ENCODE measurements around the gene GNAQ.

The GNAQ gene

GRCh38 chr9:77926371-77926878 is 105.2 kb downstream of the GNAQ start:
- H3K79me2 ChIP-seq (ENCODE audit: insufficient read depth, low read length), result peaks cover 96% of the 10 kb centered on the region
- peaks cover 38% of the 10 kb centered on the region for H3K4me1 ChIP-seq (ENCODE audit: insufficient read depth, low read length)
- no peak overlapping the region for H3K4me2 ChIP-seq (ENCODE audit: insufficient read depth, low read length)
- H3K27me3 ChIP-seq (ENCODE audit: insufficient read depth, low read length, poor library complexity), result no peaks in the 10 kb centered on the region
- H4K20me1 ChIP-seq (ENCODE audit: insufficient read depth, low read length), result no peaks in the 10 kb centered on the region
- no peak for DNase-seq
- H3K9me3 ChIP-seq (ENCODE audit: insufficient read depth, low read length, severe bottlenecking), result no peaks in the 10 kb centered on the region
- TF ChIP-seq CTCF (IDR thresholded peaks at IDR 0.05; ENCODE audit: borderline replicate concordance, extremely low read depth, low read length, poor library complexity, severe bottlenecking) (no peak), EZH2 (IDR thresholded peaks at IDR 0.05; ENCODE audit: borderline replicate concordance, low read depth, low read length, severe bottlenecking) (no peak)
- H3K4me3 ChIP-seq (ENCODE audit: low read depth in 1 of 2, low read length in 2 of 2), result no peak overlapping the region
- no peak overlapping the region for H3K9ac ChIP-seq (ENCODE audit: low read depth, low read length)
- H3K27ac ChIP-seq (ENCODE audit: low read length), result no peak overlapping the region; the same call in 1 of the 2 replicates
- H2AFZ ChIP-seq (ENCODE audit: low read depth, low read length), result no peak overlapping the region
- H3K36me3 ChIP-seq (ENCODE audit: insufficient read depth, low read length), result peaks cover 11% of the 10 kb centered on the region
- ATAC-seq (ENCODE audit: insufficient read depth, low read depth), result 0 out of 3 replicates have a peak, but pooled peaks have one; percentile 7

- ATAC-seq (ENCODE audit: insufficient read depth, low read depth) (no peak), DNase-seq (no peak)
- no peak overlapping the region for H2AFZ ChIP-seq (ENCODE audit: low read depth, low read length)
- no peak overlapping the region for H3K4me3 ChIP-seq (ENCODE audit: low read depth in 1 of 2, low read length in 2 of 2)
- no peak overlapping the region for H3K4me2 ChIP-seq (ENCODE audit: insufficient read depth, low read length)
- no peaks in the 10 kb centered on the region for H3K9me3 ChIP-seq (ENCODE audit: insufficient read depth, low read length, severe bottlenecking)
- peaks cover 37% of the 10 kb centered on the region for H3K4me1 ChIP-seq (ENCODE audit: insufficient read depth, low read length)
- H3K36me3 ChIP-seq (ENCODE audit: insufficient read depth, low read length), result peaks cover 44% of the 10 kb centered on the region
- no peaks in the 10 kb centered on the region for H4K20me1 ChIP-seq (ENCODE audit: insufficient read depth, low read length)
- no peak overlapping the region for H3K27ac ChIP-seq (ENCODE audit: low read length)
- TF ChIP-seq CTCF (IDR thresholded peaks at IDR 0.05; ENCODE audit: borderline replicate concordance, extremely low read depth, low read length, poor library complexity, severe bottlenecking) (no peak), EZH2 (IDR thresholded peaks at IDR 0.05; ENCODE audit: borderline replicate concordance, low read depth, low read length, severe bottlenecking) (no peak)
- H3K79me2 ChIP-seq (ENCODE audit: insufficient read depth, low read length), result peaks cover 95% of the 10 kb centered on the region
- no peak overlapping the region for H3K9ac ChIP-seq (ENCODE audit: low read depth, low read length)
- no peaks in the 10 kb centered on the region for H3K27me3 ChIP-seq (ENCODE audit: insufficient read depth, low read length, poor library complexity)
Observed at GRCh38 chr9:77922591-77922990, 109.0 kb downstream of the GNAQ start.

- Histone ChIP-seq H3K27ac (ENCODE audit: low read length) (peak overlapping the region; percentile 86), H2AFZ (ENCODE audit: low read depth, low read length) (no peak overlapping the region), H3K4me2 (ENCODE audit: insufficient read depth, low read length) (no peak overlapping the region), H3K27me3 (ENCODE audit: insufficient read depth, low read length, poor library complexity) (no peaks in the 10 kb centered on the region), H3K79me2 (ENCODE audit: insufficient read depth, low read length) (peaks cover 88% of the 10 kb centered on the region), H3K36me3 (ENCODE audit: insufficient read depth, low read length) (peaks cover 52% of the 10 kb centered on the region), H4K20me1 (ENCODE audit: insufficient read depth, low read length) (no peaks in the 10 kb centered on the region), H3K9ac (ENCODE audit: low read depth, low read length) (peak overlapping the region; percentile 29), H3K9me3 (ENCODE audit: insufficient read depth, low read length, severe bottlenecking) (no peaks in the 10 kb centered on the region), H3K4me3 (ENCODE audit: low read depth in 1 of 2, low read length in 2 of 2) (no peak overlapping the region), H3K4me1 (ENCODE audit: insufficient read depth, low read length) (peaks cover 64% of the 10 kb centered on the region)
- DNase-seq (no peak), ATAC-seq (ENCODE audit: insufficient read depth, low read depth) (no peak)
- TF ChIP-seq CTCF (IDR thresholded peaks at IDR 0.05; ENCODE audit: borderline replicate concordance, extremely low read depth, low read length, poor library complexity, severe bottlenecking), result no peak
- no peak for TF ChIP-seq EZH2 (IDR thresholded peaks at IDR 0.05; ENCODE audit: borderline replicate concordance, low read depth, low read length, severe bottlenecking)
Observed at GRCh38 chr9:77917800-77918199, 113.8 kb downstream of the GNAQ start.

All from DND-41 (cell line).